SU-DHL-6 (cell line): Measurements from ENCODE around the gene LRRC7.

ENCODE experiments used
- H2AFZ ChIP-seq: fragments of 200-600 bp; sonication (generic); 2 replicates; pipeline ENCODE4 v1.6.1; 2014; ENCODE audit warnings: low read depth, mild to moderate bottlenecking, moderate library complexity, mixed read lengths, antibody characterized with exemption, low read length; ENCODE audit not compliant: severe bottlenecking
- H3F3A ChIP-seq: fragments of 200-600 bp; shearing (Covaris generic); 2 replicates; pipeline ENCODE4 v1.6.0; 2016; ENCODE audit warnings: antibody characterized with exemption, mild to moderate bottlenecking; ENCODE audit not compliant: insufficient read depth
- H3K27ac ChIP-seq: fragments of 200-600 bp; sonication (generic); 2 replicates; pipeline ENCODE4 v1.5.1; 2016; ENCODE audit warnings: low read depth, mild to moderate bottlenecking, low read length, moderate library complexity, mixed read lengths
- H3K27me3 ChIP-seq: fragments of 200-600 bp; sonication (generic), shearing (Covaris generic); 2 replicates; pipeline ENCODE4 v1.6.0; 2014; ENCODE audit warnings: mild to moderate bottlenecking, low read length
- H3K36me3 ChIP-seq: fragments of 200-600 bp; sonication (generic); 2 replicates; pipeline ENCODE4 v1.6.1; 2014; ENCODE audit warnings: mild to moderate bottlenecking, low read length, mixed read lengths
- H3K4me2 ChIP-seq: fragments of 300-600, 200-600 bp; shearing (Covaris generic), sonication (generic); 2 replicates; pipeline ENCODE4 v1.6.0; 2014; ENCODE audit warnings: low read length, low read depth, mild to moderate bottlenecking; ENCODE audit not compliant: poor library complexity, severe bottlenecking
- H3K4me3 ChIP-seq: fragments of 200-600 bp; sonication (generic); 2 replicates; pipeline ENCODE4 v1.5.1; 2014; ENCODE audit warnings: antibody characterized with exemption, low read length, mild to moderate bottlenecking, mixed read lengths; ENCODE audit not compliant: insufficient read depth, poor library complexity, severe bottlenecking
- H3K79me2 ChIP-seq: fragments of 200-600 bp; sonication (generic); 2 replicates; pipeline ENCODE4 v1.6.1; 2014; ENCODE audit warnings: mild to moderate bottlenecking, low read length, moderate library complexity; ENCODE audit not compliant: insufficient read depth
- H3K9ac ChIP-seq: fragments of 200-600 bp; sonication (generic); 2 replicates; pipeline ENCODE4 v1.7.0; 2014; ENCODE audit warnings: mild to moderate bottlenecking, low read length
- H3K9me2 ChIP-seq: fragments of 200-600 bp; sonication (generic); replicated peaks from 2 replicates; pipeline ENCODE4 v1.6.1; 2014; ENCODE audit warnings: low read length; ENCODE audit not compliant: insufficient read depth
- H3K9me3 ChIP-seq: fragments of 200-600 bp; sonication (generic); 2 replicates; pipeline ENCODE4 v1.6.1; 2014; ENCODE audit warnings: low read length, mixed read lengths; ENCODE audit not compliant: insufficient read depth
- H4K20me1 ChIP-seq: fragments of 200-600 bp; sonication (generic); 2 replicates; pipeline ENCODE4 v1.6.1; 2014; ENCODE audit warnings: low read depth, mild to moderate bottlenecking, antibody characterized with exemption, low read length, moderate library complexity, mixed read lengths
- CTCF ChIP-seq: fragments of 200-600 bp; sonication (generic); IDR thresholded peaks from one replicate; pipeline ENCODE4 v1.5.1; 2017; ENCODE audit warnings: antibody characterized with exemption, mild to moderate bottlenecking, low read length, moderate library complexity; ENCODE audit not compliant: insufficient read depth, poor library complexity, severe bottlenecking
- EZH2phosphoT487 ChIP-seq: fragments of 200-600 bp; sonication (generic), shearing (Covaris generic); conservative IDR thresholded peaks from 2 replicates; pipeline ENCODE4 v1.6.1; 2018; ENCODE audit warnings: mild to moderate bottlenecking, antibody characterized with exemption, low read length, moderate library complexity, mixed read lengths

LRRC7 gene

GRCh38 chr1:69752831-69753230 lies 185.1 kb downstream of the LRRC7 start:
- Histone ChIP-seq H3K36me3 (no peaks in the 10 kb centered on the region), H3K27ac (no peak overlapping the region), H3K9me2 (no peaks in the 10 kb centered on the region), H3K9ac (no peak overlapping the region), H3K9me3 (no peaks in the 10 kb centered on the region), H3K4me3 (no peak overlapping the region), H3K27me3 (no peaks in the 10 kb centered on the region), H3K79me2 (no peaks in the 10 kb centered on the region), H3F3A (no peaks in the 10 kb centered on the region), H2AFZ (no peak overlapping the region), H3K4me2 (no peak overlapping the region), H4K20me1 (no peaks in the 10 kb centered on the region)
- TF ChIP-seq EZH2phosphoT487 (no peak), CTCF (no peak)

GRCh38 chr1:69754521-69754920 lies 186.8 kb downstream of the LRRC7 start:
- Histone ChIP-seq H2AFZ (no peak overlapping the region), H3K9me2 (no peaks in the 10 kb centered on the region), H3K4me2 (no peak overlapping the region), H3F3A (no peaks in the 10 kb centered on the region), H3K9me3 (no peaks in the 10 kb centered on the region), H3K27me3 (no peaks in the 10 kb centered on the region), H3K27ac (no peak overlapping the region), H3K9ac (no peak overlapping the region), H3K79me2 (no peaks in the 10 kb centered on the region), H3K4me3 (no peak overlapping the region), H4K20me1 (no peaks in the 10 kb centered on the region), H3K36me3 (no peaks in the 10 kb centered on the region)
- TF ChIP-seq EZH2phosphoT487 (no peak), CTCF (no peak)

GRCh38 chr1:69755647-69756046 lies 187.9 kb downstream of the LRRC7 start:
- no peak overlapping the region for H3K27ac ChIP-seq
- TF ChIP-seq EZH2phosphoT487 (no peak), CTCF (no peak)

GRCh38 chr1:69765951-69766350 lies 198.2 kb downstream of the LRRC7 start:
- Histone ChIP-seq H4K20me1 (no peaks in the 10 kb centered on the region), H3K36me3 (no peaks in the 10 kb centered on the region), H3K9me2 (no peaks in the 10 kb centered on the region), H3K9ac (no peak overlapping the region), H3K4me2 (no peak overlapping the region), H3K79me2 (no peaks in the 10 kb centered on the region), H3K4me3 (no peak overlapping the region), H2AFZ (no peak overlapping the region), H3K27ac (no peak overlapping the region), H3F3A (no peaks in the 10 kb centered on the region), H3K27me3 (no peaks in the 10 kb centered on the region), H3K9me3 (no peaks in the 10 kb centered on the region)
- TF ChIP-seq EZH2phosphoT487 (no peak), CTCF (no peak)

More at GRCh38 chr1:69755647-69756046, 187.9 kb downstream of the LRRC7 start:
- Histone ChIP-seq H2AFZ (no peak overlapping the region), H3K4me2 (no peak overlapping the region), H3F3A (no peaks in the 10 kb centered on the region), H3K4me3 (no peak overlapping the region), H3K27me3 (no peaks in the 10 kb centered on the region), H3K9ac (no peak overlapping the region), H3K36me3 (no peaks in the 10 kb centered on the region), H3K9me3 (no peaks in the 10 kb centered on the region), H3K79me2 (no peaks in the 10 kb centered on the region), H4K20me1 (no peaks in the 10 kb centered on the region), H3K9me2 (no peaks in the 10 kb centered on the region)
